ENCODE results near the gene KCNJ1. TPM values are rescaled to one million over a fixed set of nuclear protein-coding genes. Genes with fewer than 3 reads are reported as not detected.
A peak's percentile ranks its signal among the peaks of the same experiment; 100 is the strongest.

KCNJ1 gene
- total and polyA plus RNA-seq, 8 donors = 0.03 to 0.28 (median 0.08) TPM; not detected in 3

- TF ChIP-seq, protein P1, sequence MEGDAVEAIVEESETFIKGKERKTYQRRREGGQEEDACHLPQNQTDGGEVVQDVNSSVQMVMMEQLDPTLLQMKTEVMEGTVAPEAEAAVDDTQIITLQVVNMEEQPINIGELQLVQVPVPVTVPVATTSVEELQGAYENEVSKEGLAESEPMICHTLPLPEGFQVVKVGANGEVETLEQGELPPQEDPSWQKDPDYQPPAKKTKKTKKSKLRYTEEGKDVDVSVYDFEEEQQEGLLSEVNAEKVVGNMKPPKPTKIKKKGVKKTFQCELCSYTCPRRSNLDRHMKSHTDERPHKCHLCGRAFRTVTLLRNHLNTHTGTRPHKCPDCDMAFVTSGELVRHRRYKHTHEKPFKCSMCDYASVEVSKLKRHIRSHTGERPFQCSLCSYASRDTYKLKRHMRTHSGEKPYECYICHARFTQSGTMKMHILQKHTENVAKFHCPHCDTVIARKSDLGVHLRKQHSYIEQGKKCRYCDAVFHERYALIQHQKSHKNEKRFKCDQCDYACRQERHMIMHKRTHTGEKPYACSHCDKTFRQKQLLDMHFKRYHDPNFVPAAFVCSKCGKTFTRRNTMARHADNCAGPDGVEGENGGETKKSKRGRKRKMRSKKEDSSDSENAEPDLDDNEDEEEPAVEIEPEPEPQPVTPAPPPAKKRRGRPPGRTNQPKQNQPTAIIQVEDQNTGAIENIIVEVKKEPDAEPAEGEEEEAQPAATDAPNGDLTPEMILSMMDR (IDR thresholded peaks at IDR 0.05) = no peak
- no peaks in the 10 kb centered on the region for H3K9me3 ChIP-seq
- DNase-seq (no peak), ATAC-seq (no peak), FAIRE-seq (no peak)
- 57 to 64% methylated on average over 4 of the region's 4 CpGs for WGBS, 2 donors
- no peak overlapping the region for H3K4me3 ChIP-seq
- peaks cover 0 to 15% (median 0%) of the 10 kb centered on the region in 3 donors for H3K4me1 ChIP-seq
- no peaks in the 10 kb centered on the region for H3K36me3 ChIP-seq
- intact Hi-C loops (cut with DNase I) = no loop called here
- no peaks in the 10 kb centered on the region for H3K27me3 ChIP-seq
- no peak overlapping the region for H3K27ac ChIP-seq
These were observed 4.0 kb downstream of the KCNJ1 start for GRCh38 chr11:128862908-128863660.

GRCh38 chr11:128862406-128862805 lies 4.7 kb downstream of the KCNJ1 start:
- ATAC-seq (no peak), DNase-seq (no peak), FAIRE-seq (no peak)
- peaks cover 0 to 15% (median 0%) of the 10 kb centered on the region in 3 donors for H3K4me1 ChIP-seq
- H3K27ac ChIP-seq = no peak overlapping the region
- no peak overlapping the region for H3K4me3 ChIP-seq
- TF ChIP-seq, protein P1 (IDR thresholded peaks at IDR 0.05) = no peak
- 89 to 92% methylated on average over 9 of the region's 9 CpGs for WGBS, 2 donors
- H3K27me3 ChIP-seq = no peaks in the 10 kb centered on the region
- H3K36me3 ChIP-seq = no peaks in the 10 kb centered on the region
- intact Hi-C loops (cut with DNase I) = no loop called here
- H3K9me3 ChIP-seq = no peaks in the 10 kb centered on the region

DNA sequence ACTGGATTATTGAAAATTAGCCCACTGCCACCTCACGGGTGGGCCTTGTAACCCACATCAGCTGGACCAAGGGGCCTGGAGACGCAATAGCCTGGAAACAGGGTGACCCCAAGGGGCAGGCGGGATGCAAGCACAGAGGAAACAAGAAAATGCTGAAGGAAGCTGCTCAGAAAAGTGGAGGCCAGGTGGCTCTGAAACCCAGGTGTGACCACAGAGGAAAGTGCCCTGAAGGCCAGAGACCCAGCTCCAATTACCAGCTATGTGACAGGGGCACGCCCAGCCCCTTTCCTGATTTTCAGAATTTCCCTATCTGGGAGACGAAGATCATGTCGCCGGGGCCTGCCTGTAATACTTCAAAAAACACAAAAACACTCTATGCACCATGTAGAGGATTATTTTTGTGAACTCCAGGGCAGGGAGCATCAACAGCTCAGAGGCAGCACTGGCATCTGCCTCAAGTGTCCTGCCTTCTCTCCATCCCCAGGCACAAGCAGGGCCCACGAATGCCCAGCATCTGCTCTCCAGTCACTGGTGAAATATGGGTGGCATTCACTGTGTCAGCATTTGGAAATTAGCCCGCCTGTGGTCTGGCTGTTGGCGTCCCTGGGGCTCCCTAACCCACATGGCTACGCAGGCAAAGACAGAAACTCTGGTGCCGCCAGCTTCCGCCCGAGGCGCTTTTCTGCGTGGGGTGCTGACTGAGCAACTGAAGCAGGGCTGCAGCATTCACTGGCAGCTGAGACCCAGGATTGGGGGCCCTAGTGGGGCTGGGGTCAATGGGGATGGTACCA lies 6.3 kb downstream of the KCNJ1 start:
- no peak overlapping the region for H3K4me3 ChIP-seq
- no peaks in the 10 kb centered on the region for H3K36me3 ChIP-seq
- no peaks in the 10 kb centered on the region for H3K27me3 ChIP-seq
- H3K4me1 ChIP-seq = peaks cover 0 to 15% (median 2%) of the 10 kb centered on the region in 3 donors
- no peaks in the 10 kb centered on the region for H3K9me3 ChIP-seq
- TF ChIP-seq, protein P1 (IDR thresholded peaks at IDR 0.05) = no peak
- no peak overlapping the region for H3K27ac ChIP-seq
- intact Hi-C loops (cut with DNase I) = no loop called here
- FAIRE-seq (no peak), DNase-seq (no peak), ATAC-seq (no peak)
- 88 to 91% methylated on average over 16 of the region's 16 CpGs for WGBS, 2 donors

- ATAC-seq (peak; percentile 86 to 97 (median 94)), FAIRE-seq (no peak), DNase-seq (peak; percentile 79 to 97 (median 87))
- H3K27ac ChIP-seq = peak overlapping the region in 2 of 4 donors; percentile 46 to 50
- H3K36me3 ChIP-seq = no peaks in the 10 kb centered on the region
- no peaks in the 10 kb centered on the region for H3K9me3 ChIP-seq
- intact Hi-C loops (cut with DNase I) = no loop called here
- no peaks in the 10 kb centered on the region for H3K27me3 ChIP-seq
- H3K4me3 ChIP-seq = no peak overlapping the region
- TF ChIP-seq, protein P1 (IDR thresholded peaks at IDR 0.05) = peak; percentile 96 to 99 (median 98)
- H3K4me1 ChIP-seq = peaks cover 8 to 15% (median 11%) of the 10 kb centered on the region in 3 donors
- WGBS, 2 donors = 14 to 16% methylated on average over 33 of the region's 33 CpGs
These were observed 7.3 kb downstream of the KCNJ1 start for GRCh38 chr11:128859563-128860441.
